GM15510 (cell line): ENCODE measurements around the gene EPHA4.

ENCODE experiments used
- POLR2A ChIP-seq: IDR thresholded peaks from 3 replicates; pipeline ENCODE4 v1.6.1; 2011; ENCODE audit warnings: borderline replicate concordance; ENCODE audit not compliant: insufficient read length; ENCODE audit errors: extremely low read depth

The EPHA4 gene

DNA sequence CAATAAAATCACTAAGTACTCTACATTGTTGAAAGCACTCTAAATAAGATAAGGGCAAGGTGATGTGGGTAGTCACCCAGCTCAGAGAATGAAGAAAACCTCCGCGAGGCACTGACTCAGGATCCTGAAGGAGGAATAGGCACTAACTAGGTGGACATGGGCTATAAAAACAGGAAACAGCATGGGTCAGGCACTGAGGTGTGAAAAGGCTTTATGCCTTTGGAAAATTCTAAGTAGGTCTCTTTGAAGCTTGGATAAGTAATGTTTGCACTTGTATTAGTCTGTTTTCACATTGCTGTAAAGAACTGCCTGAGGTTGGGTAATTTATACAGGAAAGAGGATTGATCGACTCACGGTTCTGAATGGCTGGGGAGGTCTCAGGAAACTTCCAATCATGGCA, 161.6 kb downstream of the EPHA4 start:
- no peak for TF ChIP-seq POLR2A

DNA sequence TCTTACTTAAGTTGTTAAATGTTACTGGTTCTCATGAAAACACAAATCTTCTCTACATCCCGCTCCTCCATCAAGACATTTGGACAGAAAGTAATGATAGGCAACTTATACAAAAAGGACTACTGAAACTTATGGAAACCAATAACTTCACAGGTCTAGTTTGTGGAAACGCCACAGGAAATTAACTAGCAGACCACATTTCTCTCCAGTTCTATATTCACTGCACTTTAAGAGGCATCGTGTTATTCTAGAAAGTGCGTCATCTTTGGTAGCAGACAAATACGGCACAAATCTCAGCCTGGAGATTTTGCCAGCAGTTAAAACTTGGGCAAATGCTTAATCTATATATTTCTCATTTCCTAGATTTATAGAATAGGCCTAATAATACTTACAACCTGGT, 164.3 kb downstream of the EPHA4 start:
- TF ChIP-seq POLR2A: no peak

GRCh38 chr2:221405521-221405920, 166.6 kb downstream of the EPHA4 start:
- TF ChIP-seq POLR2A: no peak

DNA sequence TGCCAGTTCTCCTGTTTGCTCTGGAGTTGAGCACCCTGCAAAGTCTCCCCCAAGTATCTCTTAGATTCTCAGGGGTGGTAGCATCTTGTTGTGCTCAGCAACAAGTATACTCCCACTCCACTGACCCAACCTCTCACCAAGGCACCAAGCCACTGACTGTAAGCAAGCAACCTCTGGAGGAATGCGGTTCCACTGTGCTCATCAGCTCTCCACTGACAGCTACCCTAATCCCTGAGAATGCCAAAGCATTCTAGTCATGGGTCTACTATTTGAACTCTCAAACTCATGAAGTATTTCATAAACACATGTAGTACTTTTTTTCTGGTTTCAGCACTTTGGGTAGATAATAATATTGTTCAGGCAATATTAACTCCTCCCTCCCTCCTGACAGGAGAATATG, 170.0 kb downstream of the EPHA4 start:
- no peak for TF ChIP-seq POLR2A

GRCh38 chr2:221400411-221400810, 171.7 kb downstream of the EPHA4 start:
- TF ChIP-seq POLR2A: no peak

DNA sequence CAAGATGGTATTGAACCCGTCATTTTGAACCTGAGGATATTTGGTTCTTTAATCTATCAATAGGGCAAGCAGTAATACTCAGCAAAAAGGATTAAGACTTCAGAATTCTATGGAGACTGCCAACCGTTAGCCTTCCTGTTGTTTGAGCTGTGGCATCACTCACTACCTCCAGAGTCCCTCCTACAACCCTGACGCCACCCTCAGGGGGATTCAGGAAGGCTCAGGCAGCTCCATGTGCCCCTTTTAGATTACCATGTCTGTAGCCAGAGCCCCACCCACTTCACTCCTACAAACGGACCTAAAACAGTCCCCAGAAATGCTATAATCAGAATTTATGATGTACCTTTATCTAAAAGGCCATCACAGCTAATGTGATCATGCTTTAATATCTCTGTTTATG, 172.9 kb downstream of the EPHA4 start:
- TF ChIP-seq POLR2A: no peak

DNA sequence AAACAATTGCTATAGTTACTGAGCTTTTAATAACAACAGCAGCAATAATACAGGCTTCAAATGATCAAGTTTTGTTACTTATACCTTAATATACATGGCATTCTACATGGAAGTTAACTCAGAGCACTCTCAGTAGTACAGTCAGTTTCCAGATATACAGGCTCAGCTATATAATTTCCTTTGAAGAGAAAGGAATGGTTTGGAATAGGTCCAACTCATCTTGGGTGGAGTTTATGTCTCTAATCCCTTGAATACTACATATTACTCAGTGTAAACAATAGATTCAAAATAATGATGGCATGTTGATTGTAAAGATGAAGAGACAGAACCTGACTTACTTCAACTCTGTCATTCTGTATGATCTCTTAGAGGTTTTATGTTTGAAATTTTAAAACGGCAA, 174.9 kb downstream of the EPHA4 start:
- no peak for TF ChIP-seq POLR2A

- no peak for TF ChIP-seq POLR2A
These were observed 179.7 kb downstream of the EPHA4 start for GRCh38 chr2:221392228-221392881.

- no peak for TF ChIP-seq POLR2A
These were observed 181.2 kb downstream of the EPHA4 start for GRCh38 chr2:221390878-221391277.

GRCh38 chr2:221389904-221390303, 182.2 kb downstream of the EPHA4 start:
- no peak for TF ChIP-seq POLR2A

- TF ChIP-seq POLR2A: no peak
These were observed 182.7 kb downstream of the EPHA4 start for GRCh38 chr2:221389421-221389820.

DNA sequence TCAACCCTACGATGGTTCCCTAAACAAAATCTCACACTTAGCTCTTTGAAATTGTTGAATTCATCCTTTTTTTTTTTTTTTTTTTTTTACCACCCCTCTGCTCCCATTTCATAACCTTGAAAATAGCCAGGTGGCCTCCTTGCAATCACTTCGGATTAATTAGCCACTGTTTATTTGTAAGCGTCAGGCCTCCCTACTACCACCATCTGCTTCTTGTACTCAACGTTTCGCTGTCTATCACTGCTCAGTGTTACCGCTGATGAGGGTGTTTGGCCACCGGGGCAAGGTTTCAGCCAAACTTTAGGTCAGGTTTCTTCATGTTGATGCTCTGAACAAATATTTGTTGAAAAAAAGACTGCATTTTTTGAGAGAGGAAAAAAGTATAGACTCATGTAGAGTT, 183.2 kb downstream of the EPHA4 start:
- TF ChIP-seq POLR2A: no peak

DNA sequence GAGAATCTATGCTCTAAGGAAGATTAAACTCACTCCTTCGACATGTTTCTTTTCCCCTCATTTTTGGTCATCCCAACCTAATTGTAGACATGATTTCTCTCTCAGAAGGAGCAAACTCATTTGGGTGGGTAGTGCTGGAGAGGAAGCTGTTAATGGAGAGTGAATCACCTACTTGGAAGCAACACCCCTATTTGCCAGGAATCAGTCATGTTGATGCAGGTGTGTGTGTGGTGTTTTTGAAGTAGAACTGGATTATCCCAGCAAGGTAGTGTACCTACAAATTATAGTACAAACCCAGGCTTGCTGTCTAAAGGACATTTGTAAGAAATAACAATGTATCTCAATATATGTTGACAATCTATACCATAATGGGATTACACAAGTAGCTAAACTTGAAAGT, 186.4 kb downstream of the EPHA4 start:
- TF ChIP-seq POLR2A: no peak

- no peak for TF ChIP-seq POLR2A
These were observed 190.1 kb downstream of the EPHA4 start for GRCh38 chr2:221381928-221382488.

DNA sequence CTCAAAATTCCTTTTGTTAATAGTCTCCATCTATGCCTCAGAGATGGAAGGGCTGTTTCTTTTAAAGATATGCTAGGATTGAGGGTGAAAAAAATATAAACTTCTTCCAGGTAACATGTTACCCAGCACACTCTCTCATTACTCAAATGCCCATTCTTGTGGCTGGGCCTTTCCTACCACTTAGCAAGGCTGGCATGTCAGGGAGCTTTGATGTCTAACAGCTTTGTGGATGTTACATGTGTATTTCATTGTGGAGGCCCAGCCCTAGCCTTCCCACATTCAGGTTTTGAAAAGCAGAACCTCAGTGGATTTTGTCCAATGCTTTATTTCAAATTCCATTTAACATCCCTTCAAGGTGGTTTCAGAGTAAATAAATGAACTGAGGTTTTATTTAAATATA, 191.4 kb downstream of the EPHA4 start:
- no peak for TF ChIP-seq POLR2A

GRCh38 chr2:221380062-221380461, 192.0 kb downstream of the EPHA4 start:
- no peak for TF ChIP-seq POLR2A

DNA sequence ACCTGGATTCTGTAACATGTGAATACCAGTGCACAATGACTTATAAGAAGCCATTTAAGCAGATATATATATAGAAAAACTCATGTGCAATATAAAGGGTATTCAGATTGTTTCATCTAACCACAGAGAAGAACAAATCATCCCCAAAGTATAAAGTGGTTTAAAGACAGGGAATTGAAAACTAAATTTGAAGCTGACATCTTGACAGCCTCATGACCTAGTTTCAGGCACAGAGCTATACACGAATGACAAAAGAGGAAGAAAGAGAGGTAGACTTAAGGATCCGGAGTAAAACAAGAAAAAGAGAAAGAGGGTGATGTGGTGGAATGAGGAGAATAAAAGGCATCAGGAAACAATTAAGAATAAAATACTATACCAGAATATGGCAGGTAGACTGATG, 194.5 kb downstream of the EPHA4 start:
- TF ChIP-seq POLR2A: no peak

DNA sequence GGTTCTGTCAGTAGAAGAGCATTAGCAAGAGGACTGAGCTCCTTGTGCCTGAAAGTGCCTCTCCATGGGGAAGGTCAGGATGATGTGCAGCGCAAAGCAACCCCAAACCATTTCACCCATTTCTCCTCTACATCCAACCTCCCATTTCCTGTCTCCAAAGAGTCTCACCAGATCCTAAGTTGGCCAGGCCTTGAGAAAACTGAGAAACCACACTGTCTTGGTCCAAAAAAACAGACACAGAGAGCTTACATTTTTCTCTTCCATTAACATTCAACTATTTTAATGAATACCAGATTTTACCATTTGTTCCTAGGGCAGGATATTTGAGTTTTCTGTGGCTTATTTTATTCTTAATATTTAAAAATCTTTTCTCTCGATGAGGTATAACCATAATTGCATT, 195.0 kb downstream of the EPHA4 start:
- no peak for TF ChIP-seq POLR2A

- TF ChIP-seq POLR2A: no peak
These were observed 197.9 kb downstream of the EPHA4 start for GRCh38 chr2:221374234-221374633.
